HepG2 (cell line): Measurements from ENCODE around the gene SLC25A22. TPM values are rescaled to one million over a fixed set of nuclear protein-coding genes. Genes with fewer than 3 reads are reported as not detected.
A peak's percentile ranks its signal among the peaks of the same experiment; 100 is the strongest.

ENCODE experiments used
- E2F2 ChIP-seq: sonication (generic); formaldehyde crosslinking; IDR thresholded peaks from 2 replicates; pipeline ENCODE4 v1.4.0; 2020; ENCODE audit warnings: missing genetic modification reagents, borderline replicate concordance
- HIVEP1 ChIP-seq: sonication (generic); formaldehyde crosslinking; IDR thresholded peaks from 2 replicates; pipeline ENCODE4 v1.4.0; 2020; ENCODE audit warnings: mild to moderate bottlenecking, missing genetic modification reagents
- IRF2 ChIP-seq: IDR thresholded peaks from 2 replicates; pipeline ENCODE4 v1.6.1; 2018; ENCODE audit warnings: missing genetic modification reagents, missing compliant biosample characterization
- KMT2A ChIP-seq: sonication (generic); formaldehyde crosslinking; IDR thresholded peaks from 2 replicates; pipeline ENCODE4 v1.4.0; 2020; ENCODE audit warnings: missing genetic modification reagents
- MLX ChIP-seq: IDR thresholded peaks from 2 replicates; pipeline ENCODE4 v1.6.1; 2016
- NFATC3 ChIP-seq: sonication (generic); formaldehyde crosslinking; IDR thresholded peaks from 2 replicates; pipeline ENCODE4 v1.5.1; 2020; ENCODE audit warnings: mild to moderate bottlenecking, missing genetic modification reagents
- SATB2 ChIP-seq: sonication (generic); formaldehyde crosslinking; IDR thresholded peaks from 2 replicates; pipeline ENCODE4 v1.5.0; 2020; ENCODE audit warnings: missing genetic modification reagents
- TBX3 ChIP-seq: fragments of 450-650 bp; IDR thresholded peaks from 2 replicates; pipeline ENCODE4 v1.6.1; 2017; ENCODE audit warnings: antibody characterized with exemption, mild to moderate bottlenecking, inconsistent platforms, borderline replicate concordance
- TEAD3 ChIP-seq: optimal IDR thresholded peaks from 2 replicates; pipeline ENCODE3; 2016; ENCODE audit warnings: borderline replicate concordance
- U2AF2 ChIP-seq: fragments of 200-400 bp; formaldehyde crosslinking; IDR thresholded peaks from 2 replicates; pipeline ENCODE4 v1.6.1; 2017; ENCODE audit warnings: low read depth, mild to moderate bottlenecking, low read length
- ZBTB3 ChIP-seq: sonication (generic); formaldehyde crosslinking; IDR thresholded peaks from 2 replicates; pipeline ENCODE4 v1.4.0; 2020; ENCODE audit warnings: low read depth, mild to moderate bottlenecking, moderate library complexity, missing genetic modification reagents, borderline replicate concordance
- ZC3H4 ChIP-seq: sonication (generic); formaldehyde crosslinking; IDR thresholded peaks from 2 replicates; pipeline ENCODE4 v1.4.0; 2020; ENCODE audit warnings: missing genetic modification reagents, borderline replicate concordance
- ZFP62 ChIP-seq: sonication (generic); formaldehyde crosslinking; IDR thresholded peaks from 2 replicates; pipeline ENCODE4 v1.4.0; 2020; ENCODE audit warnings: missing genetic modification reagents
- ZNF296 ChIP-seq: sonication (generic); formaldehyde crosslinking; conservative IDR thresholded peaks from 2 replicates; pipeline ENCODE4 v1.5.0; 2020; ENCODE audit warnings: mild to moderate bottlenecking, missing genetic modification reagents
- ZNF570 ChIP-seq: sonication (generic); formaldehyde crosslinking; IDR thresholded peaks from 2 replicates; pipeline ENCODE4 v1.4.0; 2020; ENCODE audit warnings: mild to moderate bottlenecking, missing genetic modification reagents, borderline replicate concordance
- polyA plus RNA-seq, 8 experiments: library from polyadenylated mRNA; depleted of rRNA in 3 of 8; stranded (reverse) in 7 of 8; unstranded in 1 of 8; fragments of >200 nt; fragmentation: Illumina TruSeq in 4 of 8; extraction: Trizol in 4 of 8; gene quantifications; 2 replicates each; pipeline versions ENCODE4 v1.2.1 to v1.2.3, GENCODE V29; 2011 to 2016; ENCODE audit warnings: low read depth in 4 of 8, missing spikeins in 1 of 8, mixed read lengths in 1 of 8; ENCODE audit not compliant: insufficient read depth in 1 of 8
- total RNA-seq, 5 experiments: library from RNA; depleted of rRNA; stranded (reverse); fragments of >200 nt; fragmentation: Illumina TruSeq; extraction: Trizol; gene quantifications; 2 replicates each; pipeline ENCODE4 v1.2.3, GENCODE V29; 2016; ENCODE audit warnings: low read depth in 1 of 5
- TF ChIP-seq, protein P1 (sequence below): sonication (generic); formaldehyde crosslinking; IDR thresholded peaks from 2 replicates; pipeline ENCODE4 v1.4.0; 2020; ENCODE audit warnings: missing genetic modification reagents
- TF ChIP-seq, protein P2 (sequence below): IDR thresholded peaks from 2 replicates; pipeline ENCODE4 v1.6.1; 2012; ENCODE audit warnings: inconsistent platforms
- TF ChIP-seq, protein P3 (sequence below): sonication (generic); formaldehyde crosslinking; IDR thresholded peaks from 2 replicates; pipeline ENCODE4 v1.9.0; 2021; ENCODE audit warnings: missing genetic modification reagents, borderline replicate concordance

SLC25A22 gene
- total and polyA plus RNA-seq, 2 of the 13 experiments (the other 11 are each of a cell fraction or from before 2014, with no cell fraction given) = 12.4 to 19.2 TPM

DNA sequence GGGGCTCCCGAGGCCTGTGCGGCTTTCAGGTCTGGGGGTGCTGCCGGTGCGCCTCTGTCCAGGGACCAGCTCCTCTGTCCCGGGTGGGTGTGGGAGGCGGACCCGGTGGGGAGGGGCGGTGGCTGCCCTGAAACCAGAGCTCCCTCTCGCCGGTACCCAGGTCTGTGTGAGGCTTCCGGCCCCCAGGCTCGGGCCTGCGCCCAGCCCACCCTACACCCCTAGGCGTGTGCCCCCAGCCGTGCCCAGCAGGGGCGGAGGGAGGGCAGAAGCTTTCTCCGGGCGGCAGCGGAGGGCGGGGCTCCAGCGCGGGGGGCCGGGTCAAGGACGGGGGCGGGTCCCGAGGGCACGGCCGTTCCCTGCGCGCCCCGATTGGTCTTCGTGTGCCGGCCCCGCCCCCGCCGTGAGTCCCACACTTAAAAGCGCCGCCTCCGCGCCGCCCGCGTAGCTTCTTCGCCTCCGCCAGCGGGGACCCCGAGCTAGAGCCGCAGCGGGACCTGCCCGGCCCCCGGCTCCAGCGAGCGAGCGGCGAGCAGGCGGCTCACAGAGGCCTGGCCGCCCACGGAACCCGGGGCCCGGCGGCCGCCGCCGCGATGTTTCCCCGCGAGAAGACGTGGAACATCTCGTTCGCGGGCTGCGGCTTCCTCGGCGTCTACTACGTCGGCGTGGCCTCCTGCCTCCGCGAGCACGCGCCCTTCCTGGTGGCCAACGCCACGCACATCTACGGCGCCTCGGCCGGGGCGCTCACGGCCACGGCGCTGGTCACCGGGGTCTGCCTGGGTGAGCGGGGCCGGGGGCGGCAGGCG, 21.2 kb upstream of the SLC25A22 start (continued):
- TF ChIP-seq, protein P1, sequence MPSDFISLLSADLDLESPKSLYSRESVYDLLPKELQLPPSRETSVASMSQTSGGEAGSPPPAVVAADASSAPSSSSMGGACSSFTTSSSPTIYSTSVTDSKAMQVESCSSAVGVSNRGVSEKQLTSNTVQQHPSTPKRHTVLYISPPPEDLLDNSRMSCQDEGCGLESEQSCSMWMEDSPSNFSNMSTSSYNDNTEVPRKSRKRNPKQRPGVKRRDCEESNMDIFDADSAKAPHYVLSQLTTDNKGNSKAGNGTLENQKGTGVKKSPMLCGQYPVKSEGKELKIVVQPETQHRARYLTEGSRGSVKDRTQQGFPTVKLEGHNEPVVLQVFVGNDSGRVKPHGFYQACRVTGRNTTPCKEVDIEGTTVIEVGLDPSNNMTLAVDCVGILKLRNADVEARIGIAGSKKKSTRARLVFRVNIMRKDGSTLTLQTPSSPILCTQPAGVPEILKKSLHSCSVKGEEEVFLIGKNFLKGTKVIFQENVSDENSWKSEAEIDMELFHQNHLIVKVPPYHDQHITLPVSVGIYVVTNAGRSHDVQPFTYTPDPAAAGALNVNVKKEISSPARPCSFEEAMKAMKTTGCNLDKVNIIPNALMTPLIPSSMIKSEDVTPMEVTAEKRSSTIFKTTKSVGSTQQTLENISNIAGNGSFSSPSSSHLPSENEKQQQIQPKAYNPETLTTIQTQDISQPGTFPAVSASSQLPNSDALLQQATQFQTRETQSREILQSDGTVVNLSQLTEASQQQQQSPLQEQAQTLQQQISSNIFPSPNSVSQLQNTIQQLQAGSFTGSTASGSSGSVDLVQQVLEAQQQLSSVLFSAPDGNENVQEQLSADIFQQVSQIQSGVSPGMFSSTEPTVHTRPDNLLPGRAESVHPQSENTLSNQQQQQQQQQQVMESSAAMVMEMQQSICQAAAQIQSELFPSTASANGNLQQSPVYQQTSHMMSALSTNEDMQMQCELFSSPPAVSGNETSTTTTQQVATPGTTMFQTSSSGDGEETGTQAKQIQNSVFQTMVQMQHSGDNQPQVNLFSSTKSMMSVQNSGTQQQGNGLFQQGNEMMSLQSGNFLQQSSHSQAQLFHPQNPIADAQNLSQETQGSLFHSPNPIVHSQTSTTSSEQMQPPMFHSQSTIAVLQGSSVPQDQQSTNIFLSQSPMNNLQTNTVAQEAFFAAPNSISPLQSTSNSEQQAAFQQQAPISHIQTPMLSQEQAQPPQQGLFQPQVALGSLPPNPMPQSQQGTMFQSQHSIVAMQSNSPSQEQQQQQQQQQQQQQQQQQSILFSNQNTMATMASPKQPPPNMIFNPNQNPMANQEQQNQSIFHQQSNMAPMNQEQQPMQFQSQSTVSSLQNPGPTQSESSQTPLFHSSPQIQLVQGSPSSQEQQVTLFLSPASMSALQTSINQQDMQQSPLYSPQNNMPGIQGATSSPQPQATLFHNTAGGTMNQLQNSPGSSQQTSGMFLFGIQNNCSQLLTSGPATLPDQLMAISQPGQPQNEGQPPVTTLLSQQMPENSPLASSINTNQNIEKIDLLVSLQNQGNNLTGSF (CRISPR knock-in tag) = peak; percentile 30; the same call in 1 of the 2 replicates
- TF ChIP-seq, protein P2, sequence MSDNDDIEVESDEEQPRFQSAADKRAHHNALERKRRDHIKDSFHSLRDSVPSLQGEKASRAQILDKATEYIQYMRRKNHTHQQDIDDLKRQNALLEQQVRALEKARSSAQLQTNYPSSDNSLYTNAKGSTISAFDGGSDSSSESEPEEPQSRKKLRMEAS = peak; percentile 70
- TF ChIP-seq KMT2A (CRISPR knock-in tag) = no peak; the same call in 1 of the 2 replicates
- no peak for TF ChIP-seq SATB2
- TF ChIP-seq ZBTB3 (CRISPR knock-in tag) = no peak; the same call in 1 of the 2 replicates
- TF ChIP-seq ZC3H4 (CRISPR knock-in tag) = no peak
- no peak for TF ChIP-seq NFATC3 (CRISPR knock-in tag)
- TF ChIP-seq ZNF296 (CRISPR knock-in tag) = no peak
- TF ChIP-seq, protein P3, sequence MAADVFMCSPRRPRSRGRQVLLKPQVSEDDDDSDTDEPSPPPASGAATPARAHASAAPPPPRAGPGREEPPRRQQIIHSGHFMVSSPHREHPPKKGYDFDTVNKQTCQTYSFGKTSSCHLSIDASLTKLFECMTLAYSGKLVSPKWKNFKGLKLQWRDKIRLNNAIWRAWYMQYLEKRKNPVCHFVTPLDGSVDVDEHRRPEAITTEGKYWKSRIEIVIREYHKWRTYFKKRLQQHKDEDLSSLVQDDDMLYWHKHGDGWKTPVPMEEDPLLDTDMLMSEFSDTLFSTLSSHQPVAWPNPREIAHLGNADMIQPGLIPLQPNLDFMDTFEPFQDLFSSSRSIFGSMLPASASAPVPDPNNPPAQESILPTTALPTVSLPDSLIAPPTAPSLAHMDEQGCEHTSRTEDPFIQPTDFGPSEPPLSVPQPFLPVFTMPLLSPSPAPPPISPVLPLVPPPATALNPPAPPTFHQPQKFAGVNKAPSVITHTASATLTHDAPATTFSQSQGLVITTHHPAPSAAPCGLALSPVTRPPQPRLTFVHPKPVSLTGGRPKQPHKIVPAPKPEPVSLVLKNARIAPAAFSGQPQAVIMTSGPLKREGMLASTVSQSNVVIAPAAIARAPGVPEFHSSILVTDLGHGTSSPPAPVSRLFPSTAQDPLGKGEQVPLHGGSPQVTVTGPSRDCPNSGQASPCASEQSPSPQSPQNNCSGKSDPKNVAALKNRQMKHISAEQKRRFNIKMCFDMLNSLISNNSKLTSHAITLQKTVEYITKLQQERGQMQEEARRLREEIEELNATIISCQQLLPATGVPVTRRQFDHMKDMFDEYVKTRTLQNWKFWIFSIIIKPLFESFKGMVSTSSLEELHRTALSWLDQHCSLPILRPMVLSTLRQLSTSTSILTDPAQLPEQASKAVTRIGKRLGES (CRISPR knock-in tag) = no peak
- TF ChIP-seq HIVEP1 (CRISPR knock-in tag) = no peak
- no peak for TF ChIP-seq MLX (CRISPR knock-in tag)
- TF ChIP-seq ZFP62 = no peak
- no peak for TF ChIP-seq TBX3
- no peak for TF ChIP-seq E2F2
- no peak for TF ChIP-seq ZNF570
- TF ChIP-seq U2AF2 = no peak
- TF ChIP-seq TEAD3 (CRISPR knock-in tag) = no peak
- TF ChIP-seq IRF2 (CRISPR knock-in tag) = no peak
